HG02623 (cell line): ENCODE results near the gene LRP11.
"Not testable (repeated sequence)": the region's sequence is repeated elsewhere in the genome, so short reads cannot be mapped to it uniquely, and the experiment has no call there.

Experiments
- ATAC-seq: cut with Tn5 transposase; IDR thresholded peaks from one replicate; pipeline ENCODE4 v1.9.1; 2021; ENCODE audit warnings: moderate library complexity; ENCODE audit not compliant: unreplicated experiment

The LRP11 gene

GRCh38 chr6:149852180-149852579 lies 12.0 kb downstream of the LRP11 start:
- ATAC-seq = peak; percentile 50

- ATAC-seq = no peak
Observed at GRCh38 chr6:149851461-149852110, 12.6 kb downstream of the LRP11 start.

- not testable (repeated sequence) for ATAC-seq
Observed at GRCh38 chr6:149848343-149848742, 15.8 kb downstream of the LRP11 start.

GRCh38 chr6:149847939-149848267 lies 16.3 kb downstream of the LRP11 start:
- no peak for ATAC-seq

- ATAC-seq = no peak
Observed at GRCh38 chr6:149846321-149846720, 17.8 kb downstream of the LRP11 start.

- ATAC-seq = no peak
Observed at GRCh38 chr6:149845549-149845948, 18.6 kb downstream of the LRP11 start.

- ATAC-seq = no peak
Observed at GRCh38 chr6:149844480-149844879, 19.7 kb downstream of the LRP11 start.

GRCh38 chr6:149844036-149844435 lies 20.1 kb downstream of the LRP11 start:
- not testable (repeated sequence) for ATAC-seq

- ATAC-seq = no peak
Observed at GRCh38 chr6:149843051-149843633, 21.0 kb downstream of the LRP11 start.

- no peak for ATAC-seq
Observed at GRCh38 chr6:149842331-149842730, 21.8 kb downstream of the LRP11 start.

- no peak for ATAC-seq
Observed at GRCh38 chr6:149840345-149841075, 23.6 kb downstream of the LRP11 start.

- ATAC-seq = no peak
Observed at GRCh38 chr6:149834513-149835481, 29.4 kb downstream of the LRP11 start.

- ATAC-seq = no peak
Observed at GRCh38 chr6:149833651-149834050, 30.5 kb downstream of the LRP11 start.

GRCh38 chr6:149831308-149831820 lies 32.8 kb downstream of the LRP11 start:
- no peak for ATAC-seq

GRCh38 chr6:149830731-149831307 lies 33.3 kb downstream of the LRP11 start:
- ATAC-seq = no peak

- ATAC-seq = no peak
Observed at GRCh38 chr6:149825292-149825691, 38.9 kb downstream of the LRP11 start.

- no peak for ATAC-seq
Observed at GRCh38 chr6:149823013-149823412, 41.1 kb downstream of the LRP11 start.

- ATAC-seq = no peak
Observed at GRCh38 chr6:149821492-149821891, 42.7 kb downstream of the LRP11 start.

- ATAC-seq = no peak
Observed at GRCh38 chr6:149820506-149820905, 43.7 kb downstream of the LRP11 start.

- peak; percentile 61 for ATAC-seq
Observed at GRCh38 chr6:149815788-149816187, 48.4 kb downstream of the LRP11 start.

- no peak for ATAC-seq
Observed at GRCh38 chr6:149813351-149813750, 50.8 kb downstream of the LRP11 start.
